Calu3 (cell line): ENCODE measurements around the gene TMEM184A. TPM values are rescaled to one million over a fixed set of nuclear protein-coding genes. Genes with fewer than 3 reads are reported as not detected.
A peak's percentile ranks its signal among the peaks of the same experiment; 100 is the strongest.

Experiments used
- BruUV-seq: library from RNA; stranded (reverse); fragments of 400-500 nt; replicated peaks from 2 replicates; lab custom pipeline; 2021; lab: Mats Ljungman, UMichigan
- CTCF ChIA-PET: fragments of 300-600 bp; sonication (Branson Sonifier 250); formaldehyde crosslinking; loops from one replicate; lab custom pipeline; 2022; ENCODE audit warnings: antibody characterized with exemption; lab: Charles Lee
- DNase-seq: peaks from one replicate; pipeline ENCODE4 v3.0.0; 2022
- H3K27ac Mint-ChIP-seq: one replicate; pipeline ENCODE4 v1.8.0; 2022; ENCODE audit warnings: mixed read lengths; ENCODE audit not compliant: unreplicated experiment
- H3K27me3 Mint-ChIP-seq: one replicate; pipeline ENCODE4 v1.8.0; 2022; ENCODE audit warnings: mixed read lengths; ENCODE audit not compliant: unreplicated experiment
- H3K36me3 Mint-ChIP-seq: one replicate; pipeline ENCODE4 v1.8.0; 2022; ENCODE audit warnings: mild to moderate bottlenecking, moderate library complexity, mixed read lengths; ENCODE audit not compliant: insufficient read depth, unreplicated experiment
- H3K4me1 Mint-ChIP-seq: one replicate; pipeline ENCODE4 v1.8.0; 2022; ENCODE audit warnings: mild to moderate bottlenecking, low read depth, mixed read lengths; ENCODE audit not compliant: unreplicated experiment
- H3K4me3 Mint-ChIP-seq: one replicate; pipeline ENCODE4 v1.8.0; 2022; ENCODE audit warnings: mild to moderate bottlenecking, low read depth, moderate library complexity, mixed read lengths; ENCODE audit not compliant: unreplicated experiment
- H3K9me3 Mint-ChIP-seq: one replicate; pipeline ENCODE4 v1.8.0; 2022; ENCODE audit warnings: low read depth, mixed read lengths; ENCODE audit not compliant: unreplicated experiment
- intact Hi-C: fragments of 100-400 bp; cut with micrococcal nuclease; formaldehyde crosslinking; loops from one replicate; pipeline ENCODE4 v1.10.0; 2022; ENCODE audit not compliant: unreplicated experiment
- total RNA-seq: library from RNA; stranded (reverse); gene quantifications from 2 replicates; pipeline ENCODE4 v1.2.3, GENCODE V29; 2022
- TF ChIP-seq, protein P1 (sequence below): fragments of 200-600 bp; IDR thresholded peaks from one replicate; pipeline ENCODE4 v1.8.0; 2022; ENCODE audit warnings: antibody characterized with exemption; ENCODE audit not compliant: unreplicated experiment

TMEM184A gene
- total RNA-seq, 1 experiment from 2014 or later = 61.9 TPM

DNA sequence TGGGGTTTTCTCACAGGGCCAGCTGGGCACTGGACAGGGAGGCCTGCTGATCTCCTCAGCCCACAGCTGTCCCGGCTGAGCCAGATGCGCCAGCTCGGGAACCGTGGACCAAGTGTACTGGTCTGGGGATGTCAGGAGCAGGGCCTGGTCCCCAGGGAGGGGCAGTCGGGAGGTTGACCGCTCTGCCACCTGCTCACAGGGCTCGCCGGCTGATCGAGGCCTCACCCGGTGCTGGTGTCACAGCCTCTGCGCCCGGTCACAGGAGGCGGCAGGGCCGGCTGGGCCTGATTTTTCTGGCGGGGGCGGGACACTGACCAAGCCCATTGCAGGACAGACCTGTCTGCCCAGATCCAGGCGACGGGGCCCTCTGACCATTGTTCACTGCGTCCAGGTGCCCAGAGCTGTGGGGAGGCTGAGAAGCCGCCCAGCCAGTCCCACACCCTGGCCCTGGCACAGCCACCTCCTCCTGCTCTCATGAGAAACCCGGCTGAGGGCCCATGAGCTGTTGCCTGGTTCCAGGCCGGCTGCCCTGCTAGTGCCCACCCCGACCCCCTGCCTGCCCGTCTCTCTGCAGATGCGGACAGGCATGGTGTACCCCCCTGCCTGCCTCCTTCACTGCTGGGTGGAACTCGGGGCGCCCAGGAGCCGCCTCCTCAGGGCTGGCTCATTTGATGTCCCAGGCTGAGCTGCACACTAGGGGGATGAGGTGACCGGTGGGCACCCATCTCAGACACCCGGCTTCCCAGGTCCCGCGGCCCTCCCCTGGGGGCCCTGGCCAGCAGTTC lies 3.0 kb upstream of the TMEM184A start:
- CTCF ChIA-PET = interaction anchor here (0.9 to 1.3 kb wide), 4 partner anchors 26 to 53 kb away, joined by 3 to 6 read pairs (median 3); no protein-coding TSS in a partner anchor
- intact Hi-C loops = loop anchor here (5.0 kb wide), 1 partner anchor 52 kb away; no protein-coding TSS in a partner anchor
- Mint-ChIP-seq H3K4me1 (peaks cover 60% of the 10 kb centered on the region), H3K27me3 (no peaks in the 10 kb centered on the region), H3K9me3 (no peaks in the 10 kb centered on the region), H3K4me3 (peak overlapping the region; percentile 48), H3K27ac (peak overlapping the region; percentile 81), H3K36me3 (peaks cover 64% of the 10 kb centered on the region)
- peak; percentile 97 for DNase-seq
- BruUV-seq = no TSS peak
- TF ChIP-seq, protein P1, sequence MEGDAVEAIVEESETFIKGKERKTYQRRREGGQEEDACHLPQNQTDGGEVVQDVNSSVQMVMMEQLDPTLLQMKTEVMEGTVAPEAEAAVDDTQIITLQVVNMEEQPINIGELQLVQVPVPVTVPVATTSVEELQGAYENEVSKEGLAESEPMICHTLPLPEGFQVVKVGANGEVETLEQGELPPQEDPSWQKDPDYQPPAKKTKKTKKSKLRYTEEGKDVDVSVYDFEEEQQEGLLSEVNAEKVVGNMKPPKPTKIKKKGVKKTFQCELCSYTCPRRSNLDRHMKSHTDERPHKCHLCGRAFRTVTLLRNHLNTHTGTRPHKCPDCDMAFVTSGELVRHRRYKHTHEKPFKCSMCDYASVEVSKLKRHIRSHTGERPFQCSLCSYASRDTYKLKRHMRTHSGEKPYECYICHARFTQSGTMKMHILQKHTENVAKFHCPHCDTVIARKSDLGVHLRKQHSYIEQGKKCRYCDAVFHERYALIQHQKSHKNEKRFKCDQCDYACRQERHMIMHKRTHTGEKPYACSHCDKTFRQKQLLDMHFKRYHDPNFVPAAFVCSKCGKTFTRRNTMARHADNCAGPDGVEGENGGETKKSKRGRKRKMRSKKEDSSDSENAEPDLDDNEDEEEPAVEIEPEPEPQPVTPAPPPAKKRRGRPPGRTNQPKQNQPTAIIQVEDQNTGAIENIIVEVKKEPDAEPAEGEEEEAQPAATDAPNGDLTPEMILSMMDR = no peak

GRCh38 chr7:1558181-1558811 lies 2.3 kb upstream of the TMEM184A start:
- H3K4me3 Mint-ChIP-seq = peak overlapping the region; percentile 33
- H3K27me3 Mint-ChIP-seq = no peaks in the 10 kb centered on the region
- peak overlapping the region; percentile 81 for H3K27ac Mint-ChIP-seq
- no peak for DNase-seq
- H3K36me3 Mint-ChIP-seq = peaks cover 72% of the 10 kb centered on the region
- H3K4me1 Mint-ChIP-seq = peaks cover 60% of the 10 kb centered on the region
- no peaks in the 10 kb centered on the region for H3K9me3 Mint-ChIP-seq
- TF ChIP-seq, protein P1 = peak; percentile 41
- BruUV-seq = no TSS peak
- intact Hi-C loops = loop anchor here (5.0 kb wide), 1 partner anchor 51 kb away; no protein-coding TSS in a partner anchor
- CTCF ChIA-PET = interaction anchor here (0.9 to 1.3 kb wide), 3 partner anchors 25 to 51 kb away, joined by 3 to 6 read pairs (median 3); no protein-coding TSS in a partner anchor

DNA sequence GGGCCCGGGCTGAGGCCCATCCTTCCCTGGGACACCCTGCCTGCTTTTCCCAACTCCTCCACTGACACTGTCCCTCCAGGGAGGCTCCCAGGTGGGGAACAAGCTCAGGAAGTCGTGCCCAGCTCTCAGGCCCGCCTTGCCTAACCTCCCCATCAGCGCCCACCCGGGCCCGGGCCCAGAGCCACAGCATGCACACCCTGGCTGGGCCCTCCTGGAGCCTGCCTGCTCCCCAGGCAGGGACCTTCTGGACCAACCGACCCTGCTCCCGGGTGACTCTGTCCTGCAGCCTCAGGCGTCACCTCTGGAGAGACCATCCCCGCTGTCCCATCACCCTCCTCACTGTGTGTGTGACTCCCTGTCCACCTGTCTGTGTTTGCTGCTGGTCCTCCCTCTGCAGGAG lies 1.8 kb upstream of the TMEM184A start:
- H3K4me1 Mint-ChIP-seq = peaks cover 60% of the 10 kb centered on the region
- intact Hi-C loops = loop anchor here (2.0 to 5.0 kb wide), 2 partner anchors 25 to 50 kb away; no protein-coding TSS in a partner anchor
- H3K9me3 Mint-ChIP-seq = no peaks in the 10 kb centered on the region
- peak overlapping the region; percentile 33 for H3K4me3 Mint-ChIP-seq
- TF ChIP-seq, protein P1 = no peak
- peak overlapping the region; percentile 81 for H3K27ac Mint-ChIP-seq
- no peaks in the 10 kb centered on the region for H3K27me3 Mint-ChIP-seq
- no peak for DNase-seq
- BruUV-seq = no TSS peak
- CTCF ChIA-PET = no interaction called here
- peaks cover 75% of the 10 kb centered on the region for H3K36me3 Mint-ChIP-seq

- TF ChIP-seq, protein P1 = no peak
- no peak overlapping the region for H3K4me3 Mint-ChIP-seq
- CTCF ChIA-PET = interaction anchor here (0.6 to 2.5 kb wide), 9 partner anchors 10 to 91 kb away, joined by 3 to 29 read pairs (median 9); partner anchors contain the start of gene INTS1
- intact Hi-C loops = loop anchor here (2.0 to 5.0 kb wide), 2 partner anchors 24 to 50 kb away; no protein-coding TSS in a partner anchor
- peak overlapping the region; percentile 94 for H3K27ac Mint-ChIP-seq
- H3K36me3 Mint-ChIP-seq = peaks cover 79% of the 10 kb centered on the region
- no peak for DNase-seq
- BruUV-seq = no TSS peak
- peaks cover 56% of the 10 kb centered on the region for H3K4me1 Mint-ChIP-seq
- no peaks in the 10 kb centered on the region for H3K27me3 Mint-ChIP-seq
- H3K9me3 Mint-ChIP-seq = no peaks in the 10 kb centered on the region
Observed at GRCh38 chr7:1557006-1557405, 1.0 kb upstream of the TMEM184A start.
